Activated T-cell treated with anti-CD3 and anti-CD28 coated beads, Interleukin-2, amount 50 U/mL, for 72 hours (primary cell): Measurements from ENCODE around the gene BMPR1B. TPM values are rescaled to one million over a fixed set of nuclear protein-coding genes. Genes with fewer than 3 reads are reported as not detected.

Experiments used
- ATAC-seq, 2 donors: fragments of 150-1000 bp; cut with Tn5 transposase; replicated peaks in 1 of 2; 2 replicates each; pipeline ENCODE4 v1.10.0; 2021; ENCODE audit warnings: moderate library complexity in 2 of 2, mild to moderate bottlenecking in 1 of 2
- DNase-seq, 2 donors: peaks; one replicate each; pipeline ENCODE4 v3.0.0; 2021 to 2022; ENCODE audit warnings: mixed read lengths in 1 of 2
- H3K27ac Mint-ChIP-seq: one replicate; pipeline ENCODE4 v1.8.0; 2022; ENCODE audit warnings: mild to moderate bottlenecking, moderate library complexity, mixed read lengths
- H3K27me3 Mint-ChIP-seq: one replicate; pipeline ENCODE4 v1.8.0; 2022; ENCODE audit warnings: low read depth, mixed read lengths
- H3K36me3 Mint-ChIP-seq, 2 donors: one replicate each; pipeline ENCODE4 v1.8.0; 2022; ENCODE audit warnings: mixed read lengths in 2 of 2, mild to moderate bottlenecking in 1 of 2; ENCODE audit not compliant: insufficient read depth in 2 of 2
- H3K4me1 Mint-ChIP-seq: one replicate; pipeline ENCODE4 v1.8.0; 2022; ENCODE audit warnings: low read depth, mixed read lengths
- H3K4me3 Mint-ChIP-seq, 2 donors: one replicate each; pipeline ENCODE4 v1.8.0; 2022; ENCODE audit warnings: mild to moderate bottlenecking in 2 of 2, mixed read lengths in 2 of 2, moderate library complexity in 2 of 2
- H3K9me3 Mint-ChIP-seq, 2 donors: one replicate each; pipeline ENCODE4 v1.8.0; 2022; ENCODE audit warnings: mixed read lengths in 2 of 2
- total RNA-seq, 2 donors: library from RNA; stranded (reverse); gene quantifications; one replicate each; pipeline ENCODE4 v1.2.3, GENCODE V29; 2022

The BMPR1B gene
- total RNA-seq, 2 donors from 2014 or later = not detected

DNA sequence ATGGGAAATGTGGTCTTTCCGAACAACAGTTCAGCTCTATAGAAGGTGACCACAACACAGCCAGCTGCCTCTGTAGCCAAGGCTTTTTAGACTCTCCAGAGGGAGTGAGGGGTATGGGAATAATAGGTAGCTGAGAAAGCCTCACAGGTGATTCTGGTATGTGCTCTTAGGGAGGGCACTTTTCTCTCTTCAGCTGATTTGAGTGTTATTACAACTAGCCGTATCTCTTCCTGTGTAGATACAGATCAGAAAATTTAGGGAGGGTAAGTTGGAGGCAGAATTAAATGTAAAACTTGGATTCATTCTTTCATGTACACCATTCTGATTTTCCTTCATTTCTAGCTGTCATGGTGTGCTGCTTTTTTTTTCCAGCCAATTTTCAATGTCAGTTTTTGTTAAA is 154.9 kb downstream of the BMPR1B start:
- Mint-ChIP-seq H3K27ac (no peak overlapping the region), H3K9me3 (peaks cover 9% of the 10 kb centered on the region in 2 donors), H3K27me3 (no peaks in the 10 kb centered on the region), H3K4me1 (no peaks in the 10 kb centered on the region), H3K4me3 (no peak overlapping the region), H3K36me3 (peaks cover 1 to 3% of the 10 kb centered on the region in 2 donors)
- ATAC-seq (no peak), DNase-seq (no peak)

DNA sequence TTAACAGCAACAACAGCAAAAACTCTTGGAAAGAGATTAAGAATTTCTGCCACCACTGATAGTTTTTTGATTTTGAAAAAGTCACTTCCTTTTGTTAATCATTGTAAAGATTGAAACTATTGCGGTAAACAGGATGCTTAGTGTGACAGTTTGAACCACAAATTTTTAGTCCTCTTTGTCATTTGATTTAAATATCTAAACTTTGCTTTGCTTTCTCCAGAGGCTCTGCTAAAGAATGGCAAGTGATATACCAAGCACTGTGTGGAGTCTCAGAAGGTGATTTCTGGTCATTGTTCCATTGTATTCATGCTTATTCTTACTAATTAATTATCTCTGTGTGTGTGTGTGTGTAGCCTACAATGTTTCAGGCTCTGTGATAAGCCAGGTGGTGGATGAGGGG is 155.6 kb downstream of the BMPR1B start:
- Mint-ChIP-seq H3K4me3 (no peak overlapping the region), H3K27me3 (no peaks in the 10 kb centered on the region), H3K4me1 (no peaks in the 10 kb centered on the region), H3K27ac (no peak overlapping the region), H3K9me3 (peaks cover 9 to 10% of the 10 kb centered on the region in 2 donors), H3K36me3 (peaks cover 3% of the 10 kb centered on the region in 2 donors)
- no peak for ATAC-seq
- DNase-seq = no peak

DNA sequence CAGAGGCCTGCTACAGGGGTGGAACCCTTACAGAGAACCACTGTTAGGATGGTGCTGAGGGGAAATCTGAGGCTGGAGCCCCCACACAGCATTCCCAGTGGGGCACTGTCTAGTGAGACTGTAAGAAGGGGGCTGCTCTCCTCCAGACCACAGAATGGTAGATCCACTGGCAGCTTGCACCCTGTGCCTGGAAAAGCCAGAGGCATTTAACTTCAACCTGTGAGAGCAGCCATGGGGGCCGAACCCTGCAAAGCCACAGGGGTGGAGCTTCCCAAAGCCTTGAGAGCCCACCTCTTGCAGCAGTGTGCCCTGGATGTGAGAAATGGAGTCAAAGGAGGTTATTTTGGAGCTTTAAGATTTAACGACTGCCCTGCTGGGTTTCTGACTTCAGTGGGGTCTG is 159.4 kb downstream of the BMPR1B start:
- no peak for DNase-seq
- no peak for ATAC-seq
- peaks cover 3% of the 10 kb centered on the region in 2 donors for H3K36me3 Mint-ChIP-seq
- no peaks in the 10 kb centered on the region for H3K4me1 Mint-ChIP-seq
- H3K9me3 Mint-ChIP-seq = peaks cover 7 to 8% of the 10 kb centered on the region in 2 donors
- no peaks in the 10 kb centered on the region for H3K27me3 Mint-ChIP-seq
- no peak overlapping the region for H3K4me3 Mint-ChIP-seq
- H3K27ac Mint-ChIP-seq = no peak overlapping the region

DNA sequence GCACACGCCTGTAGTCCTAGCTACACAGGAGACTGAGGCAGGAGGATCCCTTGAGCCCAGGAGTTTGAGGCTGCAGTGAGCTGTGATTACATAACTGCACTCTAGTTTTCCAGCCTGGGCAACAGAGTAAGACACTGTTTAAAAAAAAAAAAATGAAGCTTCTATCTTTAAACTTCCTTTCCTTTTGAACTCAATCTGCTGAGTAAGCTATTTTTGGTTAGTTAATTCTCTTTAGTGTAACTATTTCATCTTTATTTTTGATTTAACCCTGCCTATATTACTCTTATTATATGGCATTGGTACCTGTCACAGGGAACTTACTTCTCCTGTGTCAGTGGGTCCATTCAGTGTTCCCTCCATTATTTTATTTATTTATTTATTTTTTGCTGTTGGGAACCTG is 160.8 kb downstream of the BMPR1B start:
- H3K4me1 Mint-ChIP-seq = no peaks in the 10 kb centered on the region
- ATAC-seq (no peak), DNase-seq (no peak)
- no peak overlapping the region for H3K27ac Mint-ChIP-seq
- peaks cover 3% of the 10 kb centered on the region in 2 donors for H3K36me3 Mint-ChIP-seq
- H3K27me3 Mint-ChIP-seq = no peaks in the 10 kb centered on the region
- H3K4me3 Mint-ChIP-seq = no peak overlapping the region
- H3K9me3 Mint-ChIP-seq = peaks cover 7 to 8% of the 10 kb centered on the region in 2 donors

DNA sequence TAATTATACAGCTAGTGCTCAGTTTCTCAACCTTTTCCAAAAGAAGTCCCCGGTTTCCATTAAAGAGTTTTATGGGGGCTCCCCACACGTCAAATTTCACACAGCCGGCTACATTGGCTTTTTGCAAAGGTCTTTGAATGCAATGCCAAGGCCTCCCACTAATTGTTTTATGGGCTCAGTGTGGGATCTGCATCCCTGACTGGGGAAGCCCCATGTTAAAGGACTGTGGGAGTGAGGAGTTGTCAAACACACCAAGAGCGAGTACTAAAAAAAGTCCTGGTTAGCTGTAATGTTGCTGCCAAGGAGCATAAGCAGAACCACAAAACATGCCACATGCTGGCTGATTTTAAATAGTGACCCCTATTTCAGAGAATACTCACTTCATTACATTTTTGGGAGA is 162.6 kb downstream of the BMPR1B start:
- H3K27ac Mint-ChIP-seq = no peak overlapping the region
- no peak for ATAC-seq

DNA sequence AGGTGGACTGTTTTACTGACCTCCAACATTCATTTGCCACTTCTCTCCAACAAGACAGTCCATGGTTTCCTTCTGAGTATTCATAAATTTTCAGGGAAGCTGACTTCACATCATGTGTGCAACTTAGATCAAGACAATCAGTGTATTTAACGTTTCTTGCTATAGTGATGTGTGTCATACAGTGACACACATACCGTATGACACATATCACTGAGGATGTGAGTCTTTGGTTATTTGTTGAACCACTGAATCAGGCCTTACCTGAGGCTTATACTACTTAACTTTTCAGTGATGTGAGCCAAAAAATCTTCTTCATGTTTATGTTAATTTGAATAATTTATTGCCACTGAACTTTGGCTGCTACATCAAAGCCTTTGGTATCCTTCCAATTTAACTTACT is 166.8 kb downstream of the BMPR1B start:
- Mint-ChIP-seq H3K4me1 (no peaks in the 10 kb centered on the region), H3K9me3 (no peaks in the 10 kb centered on the region), H3K27ac (no peak overlapping the region), H3K4me3 (no peak overlapping the region), H3K36me3 (no peaks in the 10 kb centered on the region), H3K27me3 (no peaks in the 10 kb centered on the region)
- no peak for DNase-seq
- no peak for ATAC-seq

More for the DNA sequence above, 162.6 kb downstream of the BMPR1B start:
- Mint-ChIP-seq H3K4me1 (no peaks in the 10 kb centered on the region), H3K27me3 (no peaks in the 10 kb centered on the region), H3K36me3 (peaks cover 3% of the 10 kb centered on the region in 2 donors), H3K4me3 (no peak overlapping the region), H3K9me3 (peaks cover 7 to 8% of the 10 kb centered on the region in 2 donors)
- no peak for DNase-seq

DNA sequence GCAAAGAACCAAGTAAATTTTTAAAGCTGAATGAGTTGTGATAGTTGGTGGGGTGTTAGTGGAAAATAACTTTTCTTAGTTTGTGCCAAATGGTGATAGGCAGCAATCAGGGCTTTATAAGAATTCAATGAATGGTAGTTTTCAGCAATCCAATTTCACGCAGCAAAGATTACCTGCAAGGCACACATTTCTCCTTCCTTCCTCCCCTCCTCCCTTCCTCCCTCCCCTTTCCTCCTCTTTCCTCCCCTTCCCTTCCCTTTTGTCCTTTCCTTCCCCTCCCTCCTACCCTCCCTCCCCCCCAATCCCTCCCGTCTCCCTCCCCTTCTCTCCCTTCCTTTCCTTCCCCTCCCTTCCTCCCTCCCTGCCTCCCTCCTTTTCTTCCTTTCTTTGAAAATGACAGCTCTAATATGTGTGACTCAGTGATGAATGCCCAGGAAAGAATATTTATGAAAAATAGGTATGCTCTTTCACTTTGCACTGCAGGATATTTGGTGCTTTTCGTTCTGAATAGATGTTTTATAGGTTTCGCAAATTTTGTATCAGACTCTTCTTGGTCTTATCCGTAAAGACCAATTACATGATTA is 168.1 kb downstream of the BMPR1B start:
- no peaks in the 10 kb centered on the region for H3K9me3 Mint-ChIP-seq
- no peaks in the 10 kb centered on the region for H3K27me3 Mint-ChIP-seq
- H3K27ac Mint-ChIP-seq = no peak overlapping the region
- no peak for DNase-seq
- H3K4me3 Mint-ChIP-seq = no peak overlapping the region
- H3K4me1 Mint-ChIP-seq = no peaks in the 10 kb centered on the region
- no peaks in the 10 kb centered on the region for H3K36me3 Mint-ChIP-seq
- no peak for ATAC-seq

DNA sequence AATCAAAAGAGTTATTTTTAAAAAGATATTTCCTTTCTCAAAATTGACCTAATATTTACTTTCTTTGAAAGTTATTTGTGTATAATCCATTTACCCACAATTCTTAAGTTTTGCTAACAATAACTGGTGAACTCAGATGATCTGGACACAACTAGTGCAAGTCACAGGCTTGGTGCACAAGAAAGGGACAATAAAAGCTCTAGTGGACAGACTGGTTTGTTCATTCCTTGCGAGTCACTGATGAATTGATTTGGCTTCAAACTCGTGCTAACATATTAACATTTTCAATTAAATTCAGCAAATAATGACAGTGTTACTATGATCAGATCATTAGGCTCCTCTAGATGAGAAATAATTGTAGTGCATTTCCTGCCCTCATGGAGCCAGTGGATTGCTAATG is 169.2 kb downstream of the BMPR1B start:
- Mint-ChIP-seq H3K4me3 (no peak overlapping the region), H3K36me3 (no peaks in the 10 kb centered on the region), H3K27me3 (no peaks in the 10 kb centered on the region), H3K9me3 (no peaks in the 10 kb centered on the region), H3K4me1 (no peaks in the 10 kb centered on the region), H3K27ac (no peak overlapping the region)
- DNase-seq (no peak), ATAC-seq (no peak)

DNA sequence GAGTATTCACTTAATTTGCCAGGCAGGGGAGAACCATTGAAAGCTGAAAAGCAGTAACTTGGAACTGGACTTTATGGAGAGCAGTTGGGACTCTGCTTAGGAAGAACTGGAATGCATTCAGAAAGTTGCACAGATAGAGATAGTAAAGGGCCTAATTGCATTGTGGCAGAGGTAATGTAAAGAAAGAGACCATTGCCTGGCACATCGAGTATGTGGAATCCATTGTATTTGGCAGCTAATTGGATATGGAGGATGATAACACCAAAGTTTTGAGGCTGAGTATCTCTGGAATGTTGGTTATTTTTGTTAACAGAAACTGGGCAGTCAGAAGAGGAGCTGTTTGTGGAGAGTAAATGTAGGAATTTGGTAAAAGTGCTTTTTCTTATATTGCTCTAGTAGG is 169.9 kb downstream of the BMPR1B start:
- H3K9me3 Mint-ChIP-seq = no peaks in the 10 kb centered on the region
- H3K36me3 Mint-ChIP-seq = no peaks in the 10 kb centered on the region
- H3K27ac Mint-ChIP-seq = no peak overlapping the region
- DNase-seq (no peak), ATAC-seq (no peak)
- no peaks in the 10 kb centered on the region for H3K4me1 Mint-ChIP-seq
- no peaks in the 10 kb centered on the region for H3K27me3 Mint-ChIP-seq
- no peak overlapping the region for H3K4me3 Mint-ChIP-seq

DNA sequence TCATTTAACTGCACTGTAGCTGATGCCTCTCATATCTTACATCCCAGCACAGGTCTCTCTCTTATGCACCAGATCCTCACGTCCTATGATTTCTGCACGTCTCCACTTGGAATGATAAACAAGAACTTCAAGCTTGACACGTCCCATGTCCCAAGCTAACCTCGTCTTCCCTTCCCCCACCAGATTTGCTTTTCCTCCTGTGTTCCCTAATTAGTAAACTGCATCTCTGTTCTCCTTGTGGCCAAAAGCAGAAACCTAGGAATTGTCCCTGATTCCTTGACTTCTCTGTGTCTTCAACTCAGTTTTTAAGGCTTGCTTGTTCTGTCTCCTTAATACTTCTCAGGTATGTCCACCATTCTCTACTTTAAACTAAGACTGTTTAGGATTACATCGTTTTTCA is 171.9 kb downstream of the BMPR1B start:
- H3K4me3 Mint-ChIP-seq = no peak overlapping the region
- no peaks in the 10 kb centered on the region for H3K36me3 Mint-ChIP-seq

DNA sequence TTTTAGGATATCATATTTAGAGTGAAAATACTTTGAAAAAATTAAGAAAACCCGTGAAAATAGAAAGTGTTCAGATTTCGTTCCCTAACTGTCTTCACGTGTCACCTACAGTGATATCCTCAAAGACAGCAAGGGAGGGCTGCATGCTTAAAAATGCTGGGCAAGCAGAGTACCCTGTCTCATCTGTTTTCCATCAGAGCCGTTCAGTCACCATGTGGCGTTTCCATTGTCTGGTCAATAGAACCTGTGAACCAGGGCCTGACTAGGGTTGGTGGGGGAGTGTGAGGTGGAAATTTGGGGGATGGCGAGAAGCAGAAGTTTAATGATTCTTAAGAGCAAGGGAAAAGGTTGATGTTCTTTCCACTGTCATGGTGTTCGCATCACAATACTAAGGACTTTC is 173.9 kb downstream of the BMPR1B start:
- Mint-ChIP-seq H3K9me3 (no peaks in the 10 kb centered on the region), H3K4me1 (no peaks in the 10 kb centered on the region), H3K36me3 (no peaks in the 10 kb centered on the region), H3K27me3 (no peaks in the 10 kb centered on the region), H3K27ac (no peak overlapping the region), H3K4me3 (no peak overlapping the region)
- ATAC-seq = no peak
- no peak for DNase-seq

More for the DNA sequence above, 171.9 kb downstream of the BMPR1B start:
- no peaks in the 10 kb centered on the region for H3K9me3 Mint-ChIP-seq
- ATAC-seq = no peak
- no peak overlapping the region for H3K27ac Mint-ChIP-seq
- no peaks in the 10 kb centered on the region for H3K27me3 Mint-ChIP-seq
- no peaks in the 10 kb centered on the region for H3K4me1 Mint-ChIP-seq
- DNase-seq = no peak

DNA sequence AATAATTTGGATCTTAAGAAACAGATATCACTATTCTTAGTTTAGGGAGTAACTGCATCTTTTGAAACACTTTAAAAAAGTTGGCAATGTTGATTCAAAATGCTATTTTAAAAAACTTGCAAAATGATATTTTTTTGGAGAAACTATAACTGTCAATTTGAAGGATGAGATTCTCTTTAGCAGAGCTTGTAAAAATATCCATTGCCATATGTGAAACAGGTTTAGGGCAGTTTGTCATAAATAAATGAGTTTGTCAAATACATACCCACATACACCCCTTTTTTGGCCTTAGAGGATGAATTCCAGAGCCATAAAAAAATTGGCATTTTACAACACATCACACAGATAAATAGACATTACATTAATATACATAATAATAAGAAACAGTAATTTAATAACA is 174.6 kb downstream of the BMPR1B start:
- no peak for DNase-seq
- Mint-ChIP-seq H3K9me3 (no peaks in the 10 kb centered on the region), H3K4me3 (no peak overlapping the region), H3K36me3 (no peaks in the 10 kb centered on the region), H3K27me3 (no peaks in the 10 kb centered on the region), H3K27ac (no peak overlapping the region), H3K4me1 (no peaks in the 10 kb centered on the region)
- ATAC-seq = no peak

DNA sequence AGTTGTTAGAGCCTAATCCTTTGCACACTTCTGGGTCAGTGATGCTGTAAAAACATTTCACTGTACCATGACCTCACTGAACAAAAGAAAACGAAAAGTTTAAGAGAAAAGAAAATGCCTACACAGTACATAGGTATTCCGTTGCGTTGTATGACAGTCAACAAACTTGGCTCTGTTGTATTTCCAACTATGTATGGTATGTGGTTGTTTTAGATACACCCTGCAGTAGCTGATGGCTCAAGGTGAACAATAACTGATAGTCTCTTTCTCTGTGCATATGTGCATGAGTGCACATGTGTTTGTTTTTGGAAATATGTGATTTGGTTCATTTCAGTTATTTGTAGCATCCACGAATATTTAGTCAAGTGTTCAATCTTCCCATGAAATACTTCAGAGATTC is 176.0 kb downstream of the BMPR1B start:
- DNase-seq (no peak), ATAC-seq (no peak)
- H3K27ac Mint-ChIP-seq = no peak overlapping the region
- no peak overlapping the region for H3K4me3 Mint-ChIP-seq
- no peaks in the 10 kb centered on the region for H3K36me3 Mint-ChIP-seq
- H3K4me1 Mint-ChIP-seq = no peaks in the 10 kb centered on the region
- H3K9me3 Mint-ChIP-seq = no peaks in the 10 kb centered on the region
- no peaks in the 10 kb centered on the region for H3K27me3 Mint-ChIP-seq

DNA sequence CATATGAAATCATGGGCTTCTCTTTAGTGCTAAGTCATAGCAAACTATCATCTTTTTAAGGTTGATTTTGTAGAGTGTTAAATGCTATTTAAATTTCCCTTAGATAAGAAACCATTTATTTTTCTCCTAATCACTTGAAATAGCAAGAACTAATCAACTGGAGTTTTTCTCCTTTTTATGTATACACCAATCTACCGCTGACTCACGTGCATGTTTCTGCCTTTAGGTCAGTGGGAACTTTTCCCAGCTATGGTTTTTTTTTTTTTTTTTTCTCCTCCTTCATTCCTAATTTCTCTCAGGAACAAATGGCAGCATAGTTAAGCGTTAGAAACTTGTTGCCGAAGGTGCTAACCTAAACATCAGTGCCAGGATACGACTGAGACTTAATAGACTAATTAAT is 176.4 kb downstream of the BMPR1B start:
- no peaks in the 10 kb centered on the region for H3K27me3 Mint-ChIP-seq
- H3K4me3 Mint-ChIP-seq = no peak overlapping the region
- H3K9me3 Mint-ChIP-seq = no peaks in the 10 kb centered on the region
- H3K4me1 Mint-ChIP-seq = no peaks in the 10 kb centered on the region
- no peak overlapping the region for H3K27ac Mint-ChIP-seq
- DNase-seq (no peak), ATAC-seq (no peak)
- no peaks in the 10 kb centered on the region for H3K36me3 Mint-ChIP-seq
